ENCODE results near the gene TMEM184A.
"Not testable (repeated sequence)": the region's sequence is repeated elsewhere in the genome, so short reads cannot be mapped to it uniquely, and the experiment has no call there.

The TMEM184A gene

GRCh38 chr7:1588978-1589377 is 33.0 kb upstream of the TMEM184A start:
- no peak for DNase-seq

DNA sequence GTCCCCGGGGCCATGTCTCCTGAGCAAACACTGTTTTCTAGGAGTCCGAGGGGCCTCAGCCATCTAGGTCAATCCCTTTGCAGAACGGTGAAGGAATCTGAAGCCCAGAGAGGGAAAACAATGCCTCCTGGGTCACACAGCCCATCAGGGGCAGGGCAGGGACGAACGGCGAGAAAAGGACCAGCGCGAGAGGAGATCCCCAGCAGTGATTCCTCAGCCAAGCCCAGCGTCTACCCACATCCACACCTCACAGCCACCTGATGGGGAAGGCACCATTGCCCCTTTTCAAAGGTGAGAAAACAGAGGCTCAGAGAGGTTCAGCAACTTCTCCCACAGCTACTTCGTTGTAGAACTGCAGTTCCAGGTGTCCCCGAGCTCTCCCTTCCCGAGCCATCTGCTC is 31.7 kb upstream of the TMEM184A start:
- DNase-seq: no peak

GRCh38 chr7:1586827-1587705 is 31.1 kb upstream of the TMEM184A start:
- no peak for DNase-seq

DNA sequence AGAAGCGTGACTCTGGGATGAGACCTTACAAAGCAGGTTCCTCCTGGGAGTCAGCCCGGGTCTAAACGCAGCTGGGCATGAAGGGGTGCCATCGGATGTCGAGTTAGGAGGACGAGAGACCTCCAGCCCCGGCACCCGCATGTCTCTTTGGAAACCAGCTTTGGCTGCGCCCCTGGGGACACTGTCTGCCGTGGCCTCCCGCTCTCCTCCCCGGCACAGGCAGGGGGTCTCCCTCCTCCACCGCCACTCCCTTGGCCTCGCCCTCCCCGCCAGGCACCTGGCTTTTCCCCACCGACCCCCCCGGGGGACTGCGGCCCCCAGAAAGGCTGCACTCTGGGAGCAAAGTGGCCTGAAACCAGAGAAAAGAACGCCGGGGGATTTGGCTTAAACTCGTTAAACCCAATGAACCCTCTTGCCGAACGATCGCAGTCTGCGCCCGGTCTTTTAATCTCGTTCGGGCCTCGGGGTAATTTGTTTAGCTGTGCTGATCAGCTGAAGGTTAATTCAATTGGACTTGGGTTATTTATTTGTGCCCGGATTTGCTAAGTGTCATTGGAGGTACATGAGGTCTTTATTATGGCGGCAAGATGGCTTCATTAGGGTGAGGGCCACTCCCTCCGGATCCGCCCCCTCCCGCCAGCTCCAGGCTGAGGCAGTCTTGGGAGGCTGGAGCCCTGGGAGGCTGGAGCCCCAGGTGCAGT is 30.3 kb upstream of the TMEM184A start:
- DNase-seq: no peak

DNA sequence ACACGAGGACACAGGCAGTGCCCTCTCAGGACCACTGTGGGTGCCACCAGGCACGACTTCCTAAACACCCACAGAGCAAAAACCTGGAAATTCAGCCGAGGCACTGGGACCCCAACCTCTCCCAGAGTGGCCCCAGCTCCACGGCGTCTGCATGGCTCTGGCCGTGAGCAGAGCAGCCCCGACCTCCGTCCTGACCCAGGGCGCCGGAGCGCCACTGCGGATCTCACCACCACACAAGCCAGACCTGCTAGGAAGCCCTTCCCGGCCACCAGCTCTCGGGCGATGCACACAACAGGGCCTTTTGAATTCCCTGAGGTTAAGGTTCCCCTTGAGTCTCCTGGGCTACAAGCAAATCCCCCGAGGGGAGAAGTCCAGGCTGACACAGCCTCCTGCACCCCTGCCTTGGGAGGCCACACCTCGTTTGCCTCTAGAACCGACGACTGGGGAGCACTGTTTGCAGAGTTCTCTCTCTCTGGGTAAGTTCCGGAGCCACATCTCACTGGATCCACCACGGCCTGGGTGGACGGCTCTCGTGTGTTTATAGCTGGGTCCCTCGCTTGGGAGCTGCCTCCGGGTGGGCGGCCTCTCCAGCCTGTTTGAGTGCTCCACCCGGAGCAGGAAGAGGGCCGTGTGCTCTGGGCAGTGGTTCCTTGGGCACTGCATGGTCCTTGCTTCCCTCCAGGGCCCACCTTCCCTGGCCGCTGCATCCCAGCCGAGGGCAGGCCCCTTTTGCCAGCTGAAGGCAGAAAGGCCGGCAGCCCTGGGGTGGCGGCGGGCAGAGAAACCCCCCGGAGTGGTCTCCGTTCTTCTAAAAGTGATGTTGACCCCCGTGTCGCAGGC is 29.4 kb upstream of the TMEM184A start:
- DNase-seq: no peak

DNA sequence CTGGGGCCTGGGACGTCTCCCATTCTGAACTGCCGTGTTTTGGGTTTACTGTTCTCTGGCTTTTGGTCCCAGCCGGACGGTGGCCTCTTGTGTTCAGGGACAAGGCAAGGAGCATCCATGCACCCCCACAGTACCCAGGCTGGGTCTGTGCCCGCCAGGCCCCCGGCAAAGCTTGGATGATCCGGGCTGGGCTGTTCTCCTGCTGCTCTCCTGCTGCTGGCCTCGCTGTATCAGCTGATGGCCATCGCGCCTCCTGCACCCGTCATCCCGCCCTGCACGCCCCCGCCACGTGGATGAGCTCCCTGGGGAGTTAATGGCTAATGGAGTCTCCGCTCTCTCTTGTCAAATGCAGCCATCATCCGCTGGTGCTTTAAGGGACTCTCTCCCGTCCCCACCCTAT is 28.7 kb upstream of the TMEM184A start:
- no peak for DNase-seq

DNA sequence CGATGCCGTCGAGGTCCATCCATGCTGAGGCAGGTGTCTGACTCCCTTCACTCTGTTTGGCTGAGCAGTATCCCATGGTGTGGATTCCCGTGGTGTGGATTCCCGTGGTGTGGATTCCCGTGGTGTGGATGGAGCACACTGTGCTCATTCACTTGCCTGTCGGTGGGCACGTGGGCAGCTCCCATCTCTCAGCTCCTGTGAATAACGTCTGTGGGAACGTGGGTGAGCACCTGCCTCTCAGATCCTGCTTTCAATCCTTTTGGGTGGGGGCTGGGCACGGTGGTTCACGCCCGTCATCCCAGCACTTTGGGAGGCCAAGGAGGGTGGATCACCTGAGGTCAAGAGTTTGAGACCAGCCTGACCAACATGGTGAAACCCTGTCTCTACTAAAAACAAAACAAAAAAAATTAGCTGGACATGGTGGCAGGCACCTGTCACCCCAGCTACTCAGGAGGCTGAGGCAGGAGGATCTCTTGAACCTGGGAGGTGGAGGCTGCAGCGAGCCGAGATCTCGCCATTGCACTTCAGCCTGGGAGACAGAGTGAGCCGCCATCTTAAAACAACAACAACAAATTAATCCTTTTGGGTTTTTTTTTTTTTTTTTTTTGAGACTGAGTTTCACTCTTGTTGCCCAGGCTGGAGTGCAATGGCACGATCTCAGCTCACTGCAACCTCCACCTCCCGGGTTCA is 27.4 kb upstream of the TMEM184A start:
- DNase-seq: not testable (repeated sequence)

- DNase-seq: no peak
Measured at GRCh38 chr7:1580422-1581030, 24.5 kb upstream of the TMEM184A start.

GRCh38 chr7:1579481-1580421 is 23.7 kb upstream of the TMEM184A start:
- DNase-seq: peak; percentile 13 to 73 (median 58)

GRCh38 chr7:1578513-1578912 is 22.5 kb upstream of the TMEM184A start:
- no peak for DNase-seq

GRCh38 chr7:1576521-1577253 is 20.7 kb upstream of the TMEM184A start:
- no peak for DNase-seq

- DNase-seq: no peak
Measured at GRCh38 chr7:1575809-1576208, 19.8 kb upstream of the TMEM184A start.

DNA sequence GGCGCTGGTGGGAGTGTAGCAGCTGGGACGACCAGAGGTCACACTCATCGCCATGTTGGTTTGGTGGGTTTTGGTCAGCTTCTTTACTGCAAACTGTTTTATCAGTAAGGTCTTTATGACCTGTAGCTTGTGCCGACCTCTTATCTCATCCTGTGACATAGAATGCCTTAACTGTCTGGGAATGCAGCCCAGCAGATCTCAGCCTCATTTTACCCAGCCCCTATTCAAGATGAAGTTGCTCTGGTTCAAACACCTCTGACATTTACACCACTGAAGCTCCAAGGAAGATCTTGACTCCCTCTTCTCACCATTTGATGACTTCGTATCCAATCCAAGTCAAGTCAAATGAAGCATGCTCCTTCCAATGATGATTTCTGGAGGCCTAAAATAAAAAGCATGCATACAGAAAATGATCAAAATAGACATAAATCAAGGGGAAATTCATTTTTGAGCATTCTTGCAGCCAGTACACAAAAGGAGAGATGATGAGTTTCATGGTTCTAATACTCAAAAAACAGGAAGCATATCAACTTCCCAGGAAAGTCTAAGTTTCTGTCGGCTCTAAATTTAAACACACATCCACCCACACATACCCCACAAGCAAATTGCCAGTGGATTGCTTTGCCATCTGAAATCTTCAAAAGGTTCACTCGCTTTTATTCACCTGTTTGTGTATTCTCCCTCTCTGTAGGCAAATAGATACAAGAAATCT is 16.3 kb upstream of the TMEM184A start:
- no peak for DNase-seq

DNA sequence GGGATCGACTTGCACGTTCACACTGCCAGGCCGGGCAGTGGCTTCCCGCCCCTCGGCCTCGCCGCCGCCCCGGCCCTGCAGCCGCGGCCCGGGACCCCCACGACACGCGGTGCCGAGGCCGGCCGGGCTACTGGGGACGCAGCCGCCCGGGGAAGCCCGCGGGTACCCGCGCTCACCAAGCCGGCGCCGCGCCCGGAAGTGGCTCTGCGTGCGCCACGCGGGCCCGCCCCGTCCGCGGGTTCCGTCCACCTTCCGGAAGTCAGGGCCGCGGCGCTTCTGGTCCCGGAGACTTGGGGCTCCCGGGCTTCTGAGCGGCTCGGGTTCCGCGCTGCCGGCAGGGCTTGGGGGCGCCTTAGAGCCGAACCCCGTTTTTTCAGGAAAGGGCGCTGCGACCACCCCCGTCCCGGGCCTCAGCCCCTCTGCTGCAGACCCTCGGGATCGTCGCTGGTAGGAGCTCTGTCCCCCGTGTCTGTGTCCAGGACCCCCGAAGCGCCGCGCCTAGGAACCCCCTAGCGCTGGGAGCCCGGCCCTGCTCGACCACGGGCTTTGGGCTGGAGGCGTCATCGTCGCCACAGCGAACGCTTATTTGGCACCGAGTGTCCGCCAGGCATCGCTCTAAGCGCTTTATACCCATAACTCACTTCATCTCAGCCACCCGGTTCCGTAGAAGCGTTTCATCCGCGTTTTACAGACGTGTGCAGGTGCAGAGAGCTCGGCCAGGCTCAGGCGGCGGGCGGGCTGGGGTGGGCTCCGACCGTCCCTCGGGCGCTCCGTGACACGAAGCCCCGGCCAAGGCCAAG is 14.0 kb upstream of the TMEM184A start, which contains the start of gene PSMG3:
TSS of gene PSMG3 (minus strand) at position 200 of the 800 bp plus-strand sequence. CDS start 693 bp downstream, outside the sequence.
- peak; percentile 66 to 85 (median 74) for DNase-seq

GRCh38 chr7:1569440-1569832 is 13.4 kb upstream of the TMEM184A start:
- no peak for DNase-seq

- no peak for DNase-seq
Measured at GRCh38 chr7:1569016-1569415, 13.0 kb upstream of the TMEM184A start.

- DNase-seq: no peak
Measured at GRCh38 chr7:1567896-1568510, 12.0 kb upstream of the TMEM184A start.

Measured in stimulated activated naive CD4-positive, alpha-beta T cell (primary cell).